ENCODE data around the gene DCAF15.

DCAF15 gene

GRCh38 chr19:13977803-13978202 is 25.5 kb downstream of the DCAF15 start:
- no peak for DNase-seq

- peak; percentile 46 for DNase-seq
Measured at GRCh38 chr19:13978351-13979243, 26.3 kb downstream of the DCAF15 start.

GRCh38 chr19:13979244-13979615 is 26.9 kb downstream of the DCAF15 start:
- no peak for DNase-seq

GRCh38 chr19:13979686-13980085 is 27.4 kb downstream of the DCAF15 start:
- no peak for DNase-seq

DNA sequence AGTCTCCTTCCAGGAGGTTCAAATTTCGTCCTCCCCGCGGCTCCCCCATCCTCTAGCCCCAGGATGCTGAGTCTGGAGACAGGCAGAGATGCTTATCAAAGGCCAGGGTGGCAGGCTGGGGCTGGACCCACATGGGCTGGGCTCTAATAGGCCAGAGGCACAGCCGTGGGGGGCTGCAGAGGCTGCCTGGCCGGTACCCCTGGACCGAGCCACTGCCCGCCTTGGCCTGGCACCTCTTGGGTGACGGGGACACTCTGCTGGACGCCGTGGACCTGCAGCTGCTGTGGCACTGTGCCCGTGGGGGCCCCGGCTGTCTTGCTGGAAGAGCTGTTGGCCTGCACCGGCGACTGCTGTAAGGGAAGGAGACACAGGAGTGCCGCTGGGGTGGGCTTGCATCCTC is 28.0 kb downstream of the DCAF15 start:
- DNase-seq = no peak

GRCh38 chr19:13981021-13981420 is 28.7 kb downstream of the DCAF15 start:
- DNase-seq = no peak

DNA sequence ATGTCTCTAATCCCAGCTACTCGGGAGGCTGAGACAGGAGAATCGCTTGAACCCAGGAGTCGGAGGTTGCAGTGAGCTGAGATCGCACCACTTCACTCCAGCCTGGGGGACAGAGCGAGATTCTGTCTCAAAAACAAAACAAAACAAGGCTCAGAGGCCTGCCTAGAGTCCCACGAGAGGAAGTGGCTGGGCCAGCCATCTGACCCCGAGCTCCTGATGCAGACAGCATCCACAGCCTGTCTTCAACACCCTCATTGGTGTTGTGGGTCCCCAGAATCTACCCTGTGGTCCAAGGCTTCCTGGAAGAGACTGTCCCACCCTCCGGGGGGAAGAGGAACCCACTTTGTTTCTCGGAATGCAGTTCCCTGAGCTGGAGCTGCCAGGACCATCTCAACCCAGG is 29.2 kb downstream of the DCAF15 start:
- DNase-seq = no peak

DNA sequence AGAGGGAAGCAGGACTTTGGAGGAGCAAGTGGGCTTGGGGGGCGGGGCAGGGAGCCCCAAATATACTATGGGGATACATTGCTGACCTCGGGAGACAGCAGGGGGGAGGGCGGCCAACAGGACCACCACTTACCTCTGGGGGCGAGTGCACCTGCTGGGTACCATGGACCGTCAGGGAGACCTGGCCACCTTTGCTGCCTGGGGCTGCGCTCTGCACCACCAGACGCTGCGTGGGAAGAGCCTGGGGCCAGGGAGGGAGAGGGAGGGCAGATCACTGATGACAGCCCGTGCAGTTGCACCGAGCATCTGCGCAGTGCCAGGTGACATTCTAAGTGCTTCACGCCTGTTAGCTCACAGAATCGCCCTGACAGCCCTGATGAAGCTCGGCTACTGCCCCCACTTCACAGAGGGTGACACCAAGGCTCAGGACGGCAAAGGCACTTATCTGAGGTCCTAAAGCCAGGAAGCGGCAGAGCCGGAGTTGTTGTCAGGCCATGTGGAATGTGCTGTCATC is 29.7 kb downstream of the DCAF15 start:
- DNase-seq = no peak

DNA sequence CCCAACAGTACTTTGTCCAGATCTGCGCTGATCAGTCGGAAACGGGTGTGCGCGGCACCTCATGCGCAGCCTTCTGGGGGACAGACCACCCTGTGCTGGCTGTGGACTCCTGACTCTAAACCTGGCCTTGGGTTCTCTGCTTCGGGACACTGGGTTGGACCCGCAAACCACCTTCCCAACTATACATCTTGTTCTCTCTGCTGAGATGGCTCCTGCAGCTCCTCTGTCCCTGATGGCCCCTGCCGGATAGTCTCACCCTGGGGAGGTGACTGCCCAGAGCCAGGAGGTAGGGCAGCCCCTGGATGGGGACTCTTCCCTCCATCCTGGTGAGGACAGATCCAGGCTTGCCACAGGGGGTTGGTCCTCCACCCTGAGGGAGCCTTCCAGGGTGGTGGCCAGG is 30.5 kb downstream of the DCAF15 start:
- no peak for DNase-seq

DNA sequence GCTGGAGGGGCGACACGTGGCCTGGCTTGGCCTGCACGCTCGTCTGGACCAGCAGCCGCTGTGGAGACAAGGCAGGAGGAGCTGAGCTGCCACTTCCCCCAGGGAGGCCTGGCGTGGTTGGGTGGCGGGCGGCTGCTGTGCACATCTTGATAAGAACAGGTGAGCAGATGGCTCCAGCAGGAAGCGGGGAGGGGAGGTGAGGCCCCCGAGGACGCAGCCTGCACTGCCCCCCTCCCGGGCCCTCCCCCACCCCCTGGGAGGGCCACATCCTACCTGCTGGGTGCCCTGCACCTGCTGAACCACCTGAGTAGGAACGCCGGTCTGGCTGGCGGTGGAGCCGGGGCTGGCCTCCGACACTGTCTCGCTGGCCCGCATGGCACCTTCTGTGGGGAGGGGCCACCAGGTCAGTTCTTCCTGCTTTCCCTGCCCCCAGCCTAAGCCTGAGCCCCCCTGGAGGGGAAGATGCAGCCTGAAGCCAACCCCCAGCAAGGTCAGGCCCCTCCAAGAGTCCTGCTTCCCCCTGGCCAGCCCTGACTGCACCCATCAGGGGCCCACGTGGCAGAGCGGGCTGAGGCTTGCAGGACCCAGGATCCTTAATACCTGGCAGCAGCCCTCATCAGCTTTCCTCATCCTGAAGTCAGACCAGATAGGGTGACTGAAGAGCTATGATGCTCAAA is 31.0 kb downstream of the DCAF15 start:
- peak; percentile 53 for DNase-seq

- no peak for DNase-seq
Measured at GRCh38 chr19:13984186-13984585, 31.9 kb downstream of the DCAF15 start.

DNA sequence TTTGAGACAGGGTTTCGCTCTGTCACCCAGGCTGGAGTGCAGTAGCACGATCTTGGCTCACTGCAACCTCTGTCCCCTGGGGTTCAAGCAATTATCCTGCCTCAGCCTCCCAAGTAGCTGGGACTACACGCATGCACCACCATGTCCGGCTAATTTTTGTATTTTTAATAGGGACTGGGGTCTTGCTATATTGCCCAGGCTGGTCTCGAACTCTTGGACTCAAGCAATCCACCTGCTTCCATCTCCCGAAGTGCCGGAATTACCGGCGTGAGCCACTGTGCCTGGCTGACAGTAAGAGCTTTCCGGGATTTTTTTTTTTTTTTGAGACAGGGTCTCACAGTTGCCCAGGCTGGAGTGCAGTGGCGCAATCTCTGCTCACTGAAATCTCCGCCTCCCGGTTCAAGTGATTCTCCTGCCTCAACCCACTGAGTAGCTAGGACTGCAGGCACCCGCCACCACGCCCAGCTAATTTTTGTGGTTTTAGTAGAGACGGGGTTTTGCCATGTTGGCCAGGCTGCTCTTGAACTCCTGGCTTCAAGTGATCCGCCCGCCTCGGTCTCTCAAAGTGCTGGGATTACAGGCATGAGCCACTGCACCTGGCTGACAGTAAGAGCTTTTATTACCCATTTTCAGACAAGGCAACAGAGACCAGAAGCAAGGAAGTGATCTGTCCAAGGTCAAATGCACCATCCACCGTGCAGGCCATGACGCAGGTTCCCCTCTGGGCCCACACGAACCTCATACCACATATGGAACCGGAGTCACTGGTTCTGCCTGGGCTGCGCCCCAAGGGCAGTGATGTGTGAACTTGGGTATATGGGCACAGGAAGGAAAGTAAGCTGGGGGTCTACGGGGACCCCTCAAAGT is 32.8 kb downstream of the DCAF15 start:
- peak; percentile 50 for DNase-seq

DNA sequence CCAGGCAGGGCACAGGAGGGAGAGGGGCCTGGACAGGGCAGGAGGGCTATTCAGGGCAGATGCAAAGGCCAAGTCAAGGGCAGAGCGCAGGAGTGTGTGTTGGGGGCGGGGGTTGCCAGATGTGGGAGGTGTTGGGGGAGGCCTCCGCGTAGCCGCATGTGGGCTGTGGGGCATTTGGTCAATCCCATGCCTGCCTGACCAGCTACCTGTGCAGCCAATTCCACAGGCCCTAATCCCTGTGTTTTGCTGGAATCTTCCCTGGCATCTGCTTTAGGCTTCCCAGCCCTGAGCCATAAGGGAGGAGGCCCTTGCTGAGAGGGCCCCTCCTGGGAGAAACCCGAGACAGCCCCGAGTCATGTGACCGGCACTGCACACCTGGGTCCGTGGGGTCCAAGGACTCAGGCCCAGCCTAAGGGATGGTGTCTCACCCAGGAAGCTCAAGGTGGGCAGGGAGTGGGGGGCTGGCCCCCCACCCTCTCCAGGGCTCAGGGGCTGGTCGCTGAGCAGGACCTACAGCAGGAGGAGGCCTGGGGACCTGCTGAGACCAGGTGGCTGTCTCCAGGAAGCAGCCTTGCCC is 33.5 kb downstream of the DCAF15 start:
- no peak for DNase-seq

DNA sequence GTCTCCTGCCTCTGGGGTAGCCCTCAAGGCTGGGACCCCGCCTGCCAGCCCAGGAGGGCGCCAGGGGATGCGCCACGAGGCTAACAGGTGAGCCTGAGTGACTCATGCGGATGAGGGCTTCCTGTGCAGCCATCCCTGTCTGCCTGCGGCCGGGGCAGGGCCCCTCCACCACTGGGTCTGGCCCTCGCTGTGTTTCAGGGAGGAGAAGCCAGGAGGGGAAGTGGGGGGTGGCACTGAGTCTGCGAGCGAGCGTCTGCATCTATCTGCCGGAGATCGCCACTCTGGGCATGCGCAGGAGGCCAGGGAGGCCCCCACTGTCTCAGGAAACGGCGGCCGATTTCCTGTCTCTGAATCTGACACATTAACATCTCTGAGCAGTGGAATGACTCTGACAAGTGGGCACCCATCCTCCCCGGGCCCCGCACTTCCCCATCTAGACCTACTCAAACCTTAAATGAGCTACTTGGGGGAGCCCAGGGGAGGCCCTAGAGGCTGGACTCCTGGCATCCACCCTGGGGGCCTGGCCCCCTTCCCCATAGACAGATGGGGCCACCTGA is 34.1 kb downstream of the DCAF15 start:
- DNase-seq = peak; percentile 99

DNA sequence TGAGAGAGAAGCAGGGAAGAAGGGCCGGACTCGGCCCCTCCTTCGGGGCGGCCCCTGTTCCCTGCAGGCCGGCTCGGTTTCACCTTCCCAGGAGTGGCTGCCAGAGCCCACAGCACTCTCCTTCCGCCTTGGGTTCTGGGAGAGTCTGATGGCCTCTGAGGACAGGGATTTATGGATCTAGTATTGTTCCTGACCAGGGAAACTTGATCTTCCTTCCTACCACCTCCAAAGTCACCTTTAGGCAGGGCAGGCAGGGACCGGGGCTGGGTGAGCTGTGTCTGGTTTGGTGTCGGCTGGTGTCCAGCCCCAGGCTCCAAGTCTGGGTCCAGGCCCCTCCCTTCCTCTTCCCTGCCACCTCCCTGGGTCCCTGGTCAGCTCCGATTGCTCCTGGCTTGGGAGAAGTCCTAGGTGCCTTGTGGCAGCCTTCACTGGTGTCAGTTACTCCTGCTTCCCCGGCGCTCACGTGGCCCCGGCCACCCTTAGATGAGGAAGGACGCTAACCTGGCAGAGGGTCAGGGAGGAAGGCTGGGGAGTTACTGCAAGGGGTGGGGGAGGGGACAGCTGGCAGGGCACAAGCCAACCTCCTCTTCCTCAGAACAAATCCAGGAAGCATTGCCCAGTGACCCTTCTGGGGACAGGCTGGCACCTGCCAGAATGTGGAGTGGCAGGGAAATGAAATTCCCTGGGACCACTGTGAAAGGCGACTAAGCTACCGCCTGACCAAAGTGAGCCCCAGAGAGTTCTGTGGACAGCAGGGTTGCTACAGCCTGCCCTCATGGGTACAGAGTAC is 35.0 kb downstream of the DCAF15 start:
- no peak for DNase-seq

GRCh38 chr19:13989487-13989886 is 37.2 kb downstream of the DCAF15 start:
- DNase-seq = no peak

GRCh38 chr19:13990085-13990484 is 37.8 kb downstream of the DCAF15 start:
- DNase-seq = no peak

DNA sequence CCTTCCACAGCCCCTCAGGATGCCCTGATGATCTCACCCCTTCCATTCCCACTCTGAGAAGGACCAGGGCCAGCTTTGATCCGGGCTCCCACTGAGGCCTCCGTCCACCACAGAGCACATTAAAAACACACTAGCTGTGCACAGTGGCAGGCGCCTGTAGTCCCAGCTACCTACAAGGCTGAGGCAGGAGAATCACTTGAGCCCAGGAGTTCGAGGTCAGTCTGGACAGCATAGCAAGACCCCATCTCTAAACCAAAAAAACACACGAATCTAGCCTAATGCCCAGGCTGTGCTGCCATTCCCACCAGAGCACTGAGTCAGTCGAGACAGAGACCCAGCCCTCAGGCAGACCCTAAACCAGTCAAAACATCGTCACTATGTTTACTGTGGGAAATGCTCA is 39.7 kb downstream of the DCAF15 start:
- no peak for DNase-seq

- peak; percentile 16 for DNase-seq
Measured at GRCh38 chr19:13993590-13994300, 41.4 kb downstream of the DCAF15 start.

GRCh38 chr19:13995017-13995728 is 42.9 kb downstream of the DCAF15 start:
- DNase-seq = no peak

Measured in CD4-positive, alpha-beta T cell treated with Interleukin-10 for 1 hour (primary cell).